H1 (cell line): Measurements from ENCODE around the gene IRF8. TPM values are rescaled to one million over a fixed set of nuclear protein-coding genes. Genes with fewer than 3 reads are reported as not detected.

Source experiments
- BRCA1 ChIP-seq: IDR thresholded peaks from 2 replicates; pipeline ENCODE4 v1.6.1; 2012; ENCODE audit warnings: low read depth, low read length, improper control_type of control experiment
- CHD7 ChIP-seq: fragments of 300-600 bp; sonication (generic); IDR thresholded peaks from 2 replicates; pipeline ENCODE4 v1.7.1; 2012; ENCODE audit warnings: low read length, moderate library complexity, mild to moderate bottlenecking, inconsistent platforms; ENCODE audit not compliant: insufficient replicate concordance
- E2F6 ChIP-seq: IDR thresholded peaks from 2 replicates; pipeline ENCODE4 v1.6.1; 2012; ENCODE audit warnings: inconsistent platforms
- EZH2 ChIP-seq: fragments of 200-600 bp; sonication (generic); IDR thresholded peaks from 2 replicates; pipeline ENCODE4 v1.7.1; 2012; ENCODE audit warnings: low read depth, mild to moderate bottlenecking, moderate library complexity, low read length, inconsistent platforms; ENCODE audit not compliant: severe bottlenecking
- GABPA ChIP-seq: IDR thresholded peaks from 2 replicates; pipeline ENCODE4 v1.6.1; 2011; ENCODE audit warnings: mild to moderate bottlenecking, low read length, moderate library complexity, borderline replicate concordance; ENCODE audit not compliant: insufficient read depth
- POLR2A ChIP-seq, 2 experiments: IDR thresholded peaks; 1 replicate in 1 of 2; 2 replicates in 1 of 2; pipeline ENCODE4 v1.6.1; 2011; ENCODE audit warnings: low read depth in 2 of 2, low read length in 2 of 2, mild to moderate bottlenecking in 2 of 2; ENCODE audit errors: control extremely low read depth in 1 of 2
- SP4 ChIP-seq: IDR thresholded peaks from 2 replicates; pipeline ENCODE4 v1.6.1; 2012; ENCODE audit warnings: low read length, inconsistent platforms
- ZNF274 ChIP-seq: IDR thresholded peaks from 2 replicates; pipeline ENCODE4 v1.7.0; 2012; ENCODE audit warnings: low read length, borderline replicate concordance; ENCODE audit errors: extremely low read depth
- polyA plus RNA-seq, 7 experiments: library from polyadenylated mRNA; depleted of rRNA in 3 of 7; stranded (reverse) in 5 of 7; unstranded in 2 of 7; fragments of >200 nt in 5 of 7; fragments of 200-250 nt in 2 of 7; gene quantifications; 1 replicate in 5 of 7; 2 replicates in 1 of 7; 4 replicates in 1 of 7; pipeline versions ENCODE4 v1.2.1 to v1.2.3, GENCODE V29; 2011 to 2013; ENCODE audit warnings: missing spikeins in 2 of 7, mixed read lengths in 2 of 7
- total RNA-seq: library from RNA; stranded (reverse); fragmentation: NEBNext Ultra II Directional; extraction: Animal tissue kit (Norgen Biotek cat#: 25700); gene quantifications from 2 replicates; pipeline ENCODE4 v1.2.1, GENCODE V29; 2021

The IRF8 gene
- total and polyA plus RNA-seq, 2 of the 8 experiments (the other 6 are each of a cell fraction or from before 2014, with no cell fraction given): 0.35 to 2.0 TPM

GRCh38 chr16:85898521-85899442 is at the start of gene IRF8 (continued):
- TF ChIP-seq CHD7 (no peak), ZNF274 (no peak), EZH2 (peak; percentile 69), BRCA1 (no peak), POLR2A (IDR thresholded peaks at IDR 0.05; ENCODE audit: control extremely low read depth in 1 of 2, low read depth in 2 of 2, low read length in 2 of 2) (no peak), E2F6 (peak; percentile 78), GABPA (no peak), SP4 (no peak)
